Thyroid gland (tissue), 4 donors: ENCODE measurements around the gene TRIM71.

Source experiments
- POLR2A ChIP-seq, 2 donors: fragments of 450-650 bp; IDR thresholded peaks; one replicate each; pipeline ENCODE4 v1.6.1; 2017; ENCODE audit warnings: antibody characterized with exemption in 2 of 2, mild to moderate bottlenecking in 2 of 2, moderate library complexity in 1 of 2
- TF ChIP-seq, protein P1 (sequence below), 6 experiments: fragments of 200-600 bp in 3 of 6; fragments of 450-650 bp in 3 of 6; sonication (generic) in 3 of 6; IDR thresholded peaks; one replicate each; pipeline ENCODE4 v1.5.1; 2016 to 2019; ENCODE audit warnings: antibody characterized with exemption in 6 of 6, mild to moderate bottlenecking in 2 of 6, inconsistent platforms in 1 of 6, moderate library complexity in 1 of 6

DNA sequence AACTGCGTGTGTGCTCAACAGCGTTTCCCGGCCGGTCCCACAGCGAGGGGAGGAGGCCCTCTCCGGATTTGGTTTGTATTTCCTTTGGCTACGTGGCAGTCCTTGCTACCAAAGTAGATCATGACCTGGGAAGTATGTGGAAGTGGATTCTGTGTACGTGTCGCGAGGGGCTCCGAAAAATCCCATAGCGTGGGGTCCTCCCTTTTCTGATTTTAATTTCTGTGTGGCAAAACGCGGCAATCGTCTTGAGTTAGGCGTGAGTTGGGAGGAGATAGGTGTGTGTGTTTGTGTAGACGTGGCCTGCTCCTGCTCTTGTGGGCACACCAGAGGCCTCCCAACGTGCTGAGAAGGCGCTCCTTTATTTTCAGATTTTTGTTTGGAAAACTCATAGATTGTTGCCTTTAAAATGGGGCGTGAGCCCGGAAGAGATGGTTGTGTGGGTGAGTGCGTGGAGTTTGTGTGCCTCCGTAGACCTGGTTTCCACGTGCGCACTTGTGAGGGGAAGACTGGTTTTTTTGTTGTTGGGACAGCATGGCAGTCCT is 1.2 kb downstream of the TRIM71 start:
- TF ChIP-seq POLR2A (IDR thresholded peaks at IDR 0.05), result no peak
- TF ChIP-seq, protein P1, sequence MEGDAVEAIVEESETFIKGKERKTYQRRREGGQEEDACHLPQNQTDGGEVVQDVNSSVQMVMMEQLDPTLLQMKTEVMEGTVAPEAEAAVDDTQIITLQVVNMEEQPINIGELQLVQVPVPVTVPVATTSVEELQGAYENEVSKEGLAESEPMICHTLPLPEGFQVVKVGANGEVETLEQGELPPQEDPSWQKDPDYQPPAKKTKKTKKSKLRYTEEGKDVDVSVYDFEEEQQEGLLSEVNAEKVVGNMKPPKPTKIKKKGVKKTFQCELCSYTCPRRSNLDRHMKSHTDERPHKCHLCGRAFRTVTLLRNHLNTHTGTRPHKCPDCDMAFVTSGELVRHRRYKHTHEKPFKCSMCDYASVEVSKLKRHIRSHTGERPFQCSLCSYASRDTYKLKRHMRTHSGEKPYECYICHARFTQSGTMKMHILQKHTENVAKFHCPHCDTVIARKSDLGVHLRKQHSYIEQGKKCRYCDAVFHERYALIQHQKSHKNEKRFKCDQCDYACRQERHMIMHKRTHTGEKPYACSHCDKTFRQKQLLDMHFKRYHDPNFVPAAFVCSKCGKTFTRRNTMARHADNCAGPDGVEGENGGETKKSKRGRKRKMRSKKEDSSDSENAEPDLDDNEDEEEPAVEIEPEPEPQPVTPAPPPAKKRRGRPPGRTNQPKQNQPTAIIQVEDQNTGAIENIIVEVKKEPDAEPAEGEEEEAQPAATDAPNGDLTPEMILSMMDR (IDR thresholded peaks at IDR 0.05), result no peak
